Esophagus squamous epithelium (tissue), 4 donors: Measurements from ENCODE around the gene USB1.

Source experiments
- POLR2A ChIP-seq, 4 donors: fragments of 450-650 bp; IDR thresholded peaks; one replicate each; pipeline ENCODE4 v1.6.1; 2017; ENCODE audit warnings: antibody characterized with exemption in 4 of 4, mild to moderate bottlenecking in 4 of 4, moderate library complexity in 3 of 4
- TF ChIP-seq, protein P1 (sequence below), 6 experiments: fragments of 450-650 bp in 4 of 6; fragments of 200-600 bp in 2 of 6; sonication (generic) in 2 of 6; IDR thresholded peaks; one replicate each; pipeline ENCODE4 v1.5.1; 2016 to 2019; ENCODE audit warnings: antibody characterized with exemption in 6 of 6, mild to moderate bottlenecking in 4 of 6, moderate library complexity in 4 of 6

GRCh38 chr16:58047557-58048348, 46.5 kb downstream of the USB1 start:
- TF ChIP-seq, protein P1, sequence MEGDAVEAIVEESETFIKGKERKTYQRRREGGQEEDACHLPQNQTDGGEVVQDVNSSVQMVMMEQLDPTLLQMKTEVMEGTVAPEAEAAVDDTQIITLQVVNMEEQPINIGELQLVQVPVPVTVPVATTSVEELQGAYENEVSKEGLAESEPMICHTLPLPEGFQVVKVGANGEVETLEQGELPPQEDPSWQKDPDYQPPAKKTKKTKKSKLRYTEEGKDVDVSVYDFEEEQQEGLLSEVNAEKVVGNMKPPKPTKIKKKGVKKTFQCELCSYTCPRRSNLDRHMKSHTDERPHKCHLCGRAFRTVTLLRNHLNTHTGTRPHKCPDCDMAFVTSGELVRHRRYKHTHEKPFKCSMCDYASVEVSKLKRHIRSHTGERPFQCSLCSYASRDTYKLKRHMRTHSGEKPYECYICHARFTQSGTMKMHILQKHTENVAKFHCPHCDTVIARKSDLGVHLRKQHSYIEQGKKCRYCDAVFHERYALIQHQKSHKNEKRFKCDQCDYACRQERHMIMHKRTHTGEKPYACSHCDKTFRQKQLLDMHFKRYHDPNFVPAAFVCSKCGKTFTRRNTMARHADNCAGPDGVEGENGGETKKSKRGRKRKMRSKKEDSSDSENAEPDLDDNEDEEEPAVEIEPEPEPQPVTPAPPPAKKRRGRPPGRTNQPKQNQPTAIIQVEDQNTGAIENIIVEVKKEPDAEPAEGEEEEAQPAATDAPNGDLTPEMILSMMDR (IDR thresholded peaks at IDR 0.05): no peak
- no peak for TF ChIP-seq POLR2A (IDR thresholded peaks at IDR 0.05)
